ENCODE data around the gene TEX30. TPM values are rescaled to one million over a fixed set of nuclear protein-coding genes. Genes with fewer than 3 reads are reported as not detected.

TEX30 gene
- total RNA-seq, 1 donor from 2014 or later, result 16.1 TPM

GRCh38 chr13:102799426-102800144 is 26.0 kb upstream of the TEX30 start:
- no peak for FAIRE-seq

GRCh38 chr13:102798581-102799425 is 25.2 kb upstream of the TEX30 start, which contains the start of the genes BIVM and POGLUT2:
Gene BIVM (plus strand): TSS chr13:102799119. CDS start chr13:102807268, 8,149 bp downstream.
Gene POGLUT2 (minus strand): TSS chr13:102798976. CDS start chr13:102798670, 306 bp downstream.
- Histone ChIP-seq H3K4me3 (ENCODE audit: low read depth, low read length) (peak within 1 kb of the TSS; percentile 88), H3K36me3 (ENCODE audit: control insufficient read depth, insufficient read depth, low read length) (no peaks in the 10 kb centered on the region), H3K27me3 (ENCODE audit: control insufficient read depth, insufficient read depth, low read length) (no peaks in the 10 kb centered on the region)
- FAIRE-seq (no peak), DNase-seq (ENCODE audit: low read depth) (peak; percentile 88)
- no peak for TF ChIP-seq CTCF (IDR thresholded peaks at IDR 0.05; ENCODE audit: insufficient read depth, low read length, severe bottlenecking)

More at GRCh38 chr13:102799426-102800144, 26.0 kb upstream of the TEX30 start:
- TF ChIP-seq CTCF (IDR thresholded peaks at IDR 0.05; ENCODE audit: insufficient read depth, low read length, severe bottlenecking), result no peak
- no peak for DNase-seq (ENCODE audit: low read depth)
- peak overlapping the region; percentile 88 for H3K4me3 ChIP-seq (ENCODE audit: low read depth, low read length)
- H3K36me3 ChIP-seq (ENCODE audit: control insufficient read depth, insufficient read depth, low read length), result no peaks in the 10 kb centered on the region
- no peaks in the 10 kb centered on the region for H3K27me3 ChIP-seq (ENCODE audit: control insufficient read depth, insufficient read depth, low read length)

- Histone ChIP-seq H3K4me3 (ENCODE audit: low read depth, low read length) (no peak overlapping the region), H3K27me3 (ENCODE audit: control insufficient read depth, insufficient read depth, low read length) (no peaks in the 10 kb centered on the region), H3K36me3 (ENCODE audit: control insufficient read depth, insufficient read depth, low read length) (no peaks in the 10 kb centered on the region)
- TF ChIP-seq CTCF (IDR thresholded peaks at IDR 0.05; ENCODE audit: insufficient read depth, low read length, severe bottlenecking), result no peak
- DNase-seq (ENCODE audit: low read depth) (no peak), FAIRE-seq (no peak)
Observed at GRCh38 chr13:102793611-102794355, 20.2 kb upstream of the TEX30 start.

GRCh38 chr13:102792396-102792795 is 18.8 kb upstream of the TEX30 start:
- Histone ChIP-seq H3K36me3 (ENCODE audit: control insufficient read depth, insufficient read depth, low read length) (peaks cover 1% of the 10 kb centered on the region), H3K4me3 (ENCODE audit: low read depth, low read length) (no peak overlapping the region), H3K27me3 (ENCODE audit: control insufficient read depth, insufficient read depth, low read length) (no peaks in the 10 kb centered on the region)
- FAIRE-seq, result no peak
- no peak for DNase-seq (ENCODE audit: low read depth)
- TF ChIP-seq CTCF (IDR thresholded peaks at IDR 0.05; ENCODE audit: insufficient read depth, low read length, severe bottlenecking), result no peak

GRCh38 chr13:102788683-102789082 is 15.1 kb upstream of the TEX30 start:
- Histone ChIP-seq H3K36me3 (ENCODE audit: control insufficient read depth, insufficient read depth, low read length) (peaks cover 1% of the 10 kb centered on the region), H3K27me3 (ENCODE audit: control insufficient read depth, insufficient read depth, low read length) (no peaks in the 10 kb centered on the region), H3K4me3 (ENCODE audit: low read depth, low read length) (no peak overlapping the region)
- FAIRE-seq (no peak), DNase-seq (ENCODE audit: low read depth) (no peak)
- no peak for TF ChIP-seq CTCF (IDR thresholded peaks at IDR 0.05; ENCODE audit: insufficient read depth, low read length, severe bottlenecking)
